Panc1 (cell line): ENCODE data around the gene ZDHHC19.

Source experiments
- POLR2AphosphoS5 ChIP-seq: IDR thresholded peaks from 2 replicates; pipeline ENCODE4 v1.6.1; 2012; ENCODE audit warnings: mild to moderate bottlenecking, low read depth, low read length, moderate library complexity
- TF ChIP-seq, protein P1 (sequence below): fragments of 450-650 bp; IDR thresholded peaks from 2 replicates; pipeline ENCODE4 v1.5.1; 2017; ENCODE audit warnings: mild to moderate bottlenecking

DNA sequence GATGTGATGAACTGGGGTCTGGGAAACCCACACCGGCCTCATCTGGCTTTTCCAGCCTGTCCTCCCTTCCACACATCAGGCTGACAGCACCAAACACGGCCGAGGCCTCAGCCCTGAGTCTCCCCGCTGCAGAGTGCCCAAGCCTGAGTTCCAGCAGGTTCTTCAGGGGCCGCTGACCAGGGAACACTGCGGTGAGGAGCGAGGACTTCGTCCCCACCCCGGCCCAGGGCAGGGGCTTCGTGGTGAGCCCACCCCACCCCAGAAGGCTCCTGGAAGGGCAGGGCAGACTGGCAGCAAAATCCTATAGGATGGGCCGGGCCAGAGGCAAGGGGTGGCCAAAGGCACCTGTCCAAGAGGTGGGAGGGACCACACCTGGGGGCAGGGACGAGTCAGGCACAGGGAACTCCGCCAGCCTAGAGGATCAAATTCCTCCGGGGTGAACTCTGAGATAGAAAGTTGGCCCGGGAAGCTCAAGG is 4.9 kb upstream of the ZDHHC19 start, which contains the start of gene SLC51A:
- TF ChIP-seq, protein P1, sequence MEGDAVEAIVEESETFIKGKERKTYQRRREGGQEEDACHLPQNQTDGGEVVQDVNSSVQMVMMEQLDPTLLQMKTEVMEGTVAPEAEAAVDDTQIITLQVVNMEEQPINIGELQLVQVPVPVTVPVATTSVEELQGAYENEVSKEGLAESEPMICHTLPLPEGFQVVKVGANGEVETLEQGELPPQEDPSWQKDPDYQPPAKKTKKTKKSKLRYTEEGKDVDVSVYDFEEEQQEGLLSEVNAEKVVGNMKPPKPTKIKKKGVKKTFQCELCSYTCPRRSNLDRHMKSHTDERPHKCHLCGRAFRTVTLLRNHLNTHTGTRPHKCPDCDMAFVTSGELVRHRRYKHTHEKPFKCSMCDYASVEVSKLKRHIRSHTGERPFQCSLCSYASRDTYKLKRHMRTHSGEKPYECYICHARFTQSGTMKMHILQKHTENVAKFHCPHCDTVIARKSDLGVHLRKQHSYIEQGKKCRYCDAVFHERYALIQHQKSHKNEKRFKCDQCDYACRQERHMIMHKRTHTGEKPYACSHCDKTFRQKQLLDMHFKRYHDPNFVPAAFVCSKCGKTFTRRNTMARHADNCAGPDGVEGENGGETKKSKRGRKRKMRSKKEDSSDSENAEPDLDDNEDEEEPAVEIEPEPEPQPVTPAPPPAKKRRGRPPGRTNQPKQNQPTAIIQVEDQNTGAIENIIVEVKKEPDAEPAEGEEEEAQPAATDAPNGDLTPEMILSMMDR, result no peak
- TF ChIP-seq POLR2AphosphoS5, result no peak
